SU-DHL-6 (cell line): ENCODE data around the gene RPL10A.

ENCODE experiments used
- CTCF ChIP-seq: fragments of 200-600 bp; sonication (generic); IDR thresholded peaks from one replicate; pipeline ENCODE4 v1.5.1; 2017; ENCODE audit warnings: antibody characterized with exemption, mild to moderate bottlenecking, low read length, moderate library complexity; ENCODE audit not compliant: insufficient read depth, poor library complexity, severe bottlenecking
- EZH2phosphoT487 ChIP-seq: fragments of 200-600 bp; sonication (generic), shearing (Covaris generic); conservative IDR thresholded peaks from 2 replicates; pipeline ENCODE4 v1.6.1; 2018; ENCODE audit warnings: mild to moderate bottlenecking, antibody characterized with exemption, low read length, moderate library complexity, mixed read lengths

- TF ChIP-seq EZH2phosphoT487 (no peak), CTCF (no peak)
These were observed 38.7 kb upstream of the RPL10A start for GRCh38 chr6:35429463-35429862.
